Measurements from ENCODE around the gene CADPS2.
"Not testable (repeated sequence)": the region's sequence is repeated elsewhere in the genome, so short reads cannot be mapped to it uniquely, and the experiment has no call there.

The CADPS2 gene

GRCh38 chr7:122300211-122300932 is 585.9 kb downstream of the CADPS2 start:
- DNase-seq: peak in 2 of 56 donors; percentile 18 to 42

GRCh38 chr7:122299624-122300210 is 586.5 kb downstream of the CADPS2 start:
- peak in 1 of 56 donors; percentile 42 for DNase-seq

GRCh38 chr7:122298618-122299017 is 587.6 kb downstream of the CADPS2 start:
- DNase-seq: no peak

- DNase-seq: no peak
These were observed 588.1 kb downstream of the CADPS2 start for GRCh38 chr7:122298131-122298530.

GRCh38 chr7:122291189-122291588 is 595.1 kb downstream of the CADPS2 start:
- DNase-seq: no peak

GRCh38 chr7:122290476-122290875 is 595.8 kb downstream of the CADPS2 start:
- DNase-seq: no peak

GRCh38 chr7:122289426-122289825 is 596.8 kb downstream of the CADPS2 start:
- DNase-seq: no peak

GRCh38 chr7:122284608-122285007 is 601.7 kb downstream of the CADPS2 start:
- not testable (repeated sequence) for DNase-seq

- DNase-seq: no peak
These were observed 613.1 kb downstream of the CADPS2 start for GRCh38 chr7:122273117-122273516.

- DNase-seq: no peak
These were observed 617.0 kb downstream of the CADPS2 start for GRCh38 chr7:122269241-122269640.

Data from amygdala (tissue), 56 donors.